ACHN (cell line): ENCODE results near the gene SMU1.
A peak's percentile ranks its signal among the peaks of the same experiment; 100 is the strongest.
"Not testable (repeated sequence)": the region's sequence is repeated elsewhere in the genome, so short reads cannot be mapped to it uniquely, and the experiment has no call there.

Experiments
- DNase-seq: peaks from one replicate; pipeline ENCODE4 v3.0.0-alpha.2; 2015
- in situ Hi-C: cut with HindIII; loops from 2 replicates; pipeline ENCODE4 v1.10.0; 2017; ENCODE audit warnings: low sequenced_read_pairs, low pct_ligation_motif_present, low pct_unique_long_range_greater_than_20kb

SMU1 gene

GRCh38 chr9:33106827-33107621, 30.6 kb upstream of the SMU1 start:
- peak; percentile 27 for DNase-seq
- in situ Hi-C loops: no loop called here

DNA sequence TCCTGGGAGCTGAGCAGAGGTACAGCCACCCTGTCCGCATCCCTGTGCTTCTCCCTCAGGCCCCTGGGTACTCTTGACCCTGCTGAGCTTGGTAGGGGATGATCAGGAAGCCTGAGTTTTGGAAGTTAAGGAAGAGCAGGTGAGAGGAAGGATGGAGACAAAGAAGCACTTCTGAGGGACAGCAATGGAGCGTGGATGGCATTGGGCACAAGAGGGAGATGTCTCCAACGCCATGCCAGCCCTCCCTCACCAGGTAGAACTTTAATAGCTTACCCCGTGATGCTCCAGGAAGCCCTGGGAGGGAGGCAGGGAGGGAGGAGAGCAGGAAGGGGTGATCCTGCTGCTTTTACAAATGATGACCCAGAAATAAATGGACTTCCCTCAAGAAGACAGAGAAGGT, 29.9 kb upstream of the SMU1 start:
- in situ Hi-C loops: no loop called here
- DNase-seq: no peak

DNA sequence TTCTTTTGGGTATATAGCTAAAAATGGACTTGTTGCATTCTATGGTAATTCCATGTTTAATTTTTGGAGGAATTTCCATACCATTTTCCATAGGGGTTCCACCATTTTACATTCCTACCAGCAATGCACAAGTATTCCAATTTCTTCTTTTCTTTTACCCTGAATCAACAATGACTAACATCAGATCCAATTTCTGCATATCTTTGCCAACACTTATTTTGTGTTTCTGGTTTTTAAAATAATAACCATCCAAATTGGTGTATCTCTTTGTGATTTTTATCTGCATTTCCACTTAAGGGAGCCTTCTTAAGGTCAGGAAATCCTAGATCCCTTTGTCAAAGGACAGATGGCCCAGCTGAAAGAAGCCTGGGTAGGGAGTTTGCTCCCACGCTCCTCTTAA, 29.5 kb upstream of the SMU1 start:
- in situ Hi-C loops: no loop called here
- no peak for DNase-seq

GRCh38 chr9:33105504-33105903, 29.0 kb upstream of the SMU1 start:
- in situ Hi-C loops: no loop called here
- DNase-seq: no peak

- DNase-seq: no peak
- in situ Hi-C loops: no loop called here
Observed at GRCh38 chr9:33104401-33104800, 27.9 kb upstream of the SMU1 start.

- DNase-seq: no peak
- in situ Hi-C loops: no loop called here
Observed at GRCh38 chr9:33103501-33104281, 27.2 kb upstream of the SMU1 start.

GRCh38 chr9:33102551-33103210, 26.2 kb upstream of the SMU1 start:
- in situ Hi-C loops: no loop called here

GRCh38 chr9:33101104-33101951, 24.9 kb upstream of the SMU1 start:
- in situ Hi-C loops: no loop called here

More at GRCh38 chr9:33102551-33103210, 26.2 kb upstream of the SMU1 start:
- no peak for DNase-seq

DNA sequence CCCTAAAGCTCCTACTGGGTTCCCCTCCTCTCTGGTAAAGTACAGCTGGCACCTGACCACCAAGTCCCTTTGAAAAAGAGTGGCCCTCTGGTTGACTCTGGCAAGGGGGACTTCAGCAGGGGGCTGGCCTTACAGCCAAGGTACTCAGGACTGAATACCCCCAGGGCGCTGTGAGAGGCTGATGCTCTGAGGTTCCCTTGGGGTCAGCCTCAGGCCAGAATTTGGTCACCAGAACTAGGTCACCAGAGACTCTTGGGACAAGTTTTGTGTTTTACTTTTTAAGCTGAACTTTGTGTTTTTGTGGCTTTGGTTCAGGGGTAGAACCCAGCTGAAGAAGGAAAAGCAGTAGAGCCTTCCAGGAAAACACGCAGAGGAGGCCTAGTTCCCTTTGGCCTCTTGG, 23.3 kb upstream of the SMU1 start:
- in situ Hi-C loops: loop anchor here (25.0 kb wide), 1 partner anchor 113 kb away; no protein-coding TSS in a partner anchor
- DNase-seq: no peak

More at GRCh38 chr9:33101104-33101951, 24.9 kb upstream of the SMU1 start:
- DNase-seq: peak; percentile 66

DNA sequence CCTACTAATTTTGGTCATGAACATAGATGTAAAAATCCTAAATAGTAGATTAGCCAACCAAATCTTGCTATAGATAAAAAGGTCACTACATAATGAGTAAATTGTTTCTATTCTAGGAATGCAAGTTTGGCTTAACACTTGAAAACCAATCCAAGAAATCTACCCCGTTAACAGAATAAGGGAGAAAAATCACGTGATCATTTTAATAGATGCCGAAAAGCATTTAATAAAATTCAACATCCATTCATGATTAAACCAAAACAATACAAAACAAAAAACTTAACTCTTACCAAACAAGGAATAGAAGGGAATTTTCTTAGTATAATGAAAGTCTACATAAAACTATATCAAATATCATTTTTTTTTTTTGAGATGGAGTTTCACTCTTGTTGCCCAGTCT, 20.7 kb upstream of the SMU1 start:
- in situ Hi-C loops: loop anchor here (25.0 kb wide), 1 partner anchor 115 kb away; no protein-coding TSS in a partner anchor
- DNase-seq: no peak

DNA sequence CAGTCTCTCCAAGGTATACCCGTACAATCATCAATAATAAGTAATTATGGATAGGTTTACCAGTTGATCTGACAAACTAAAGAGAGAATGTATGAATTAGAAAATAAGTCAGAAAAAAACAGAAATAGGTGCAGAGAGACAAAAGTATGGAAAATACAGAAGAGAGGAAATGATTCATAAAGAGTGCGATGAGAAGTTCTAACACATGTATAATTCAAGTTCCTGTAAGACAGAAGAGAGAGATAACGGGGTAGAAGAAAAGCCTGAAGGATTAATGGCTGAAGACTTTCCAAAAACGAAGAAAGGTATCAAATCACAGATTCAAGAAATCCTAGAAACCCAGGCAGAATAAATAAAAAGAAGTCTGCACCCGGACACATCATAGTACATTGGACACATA, 16.2 kb upstream of the SMU1 start:
- in situ Hi-C loops: loop anchor here (25.0 kb wide), 1 partner anchor 120 kb away; no protein-coding TSS in a partner anchor

GRCh38 chr9:33085672-33086071, 9.2 kb upstream of the SMU1 start:
- in situ Hi-C loops: loop anchor here (25.0 kb wide), 1 partner anchor 127 kb away; no protein-coding TSS in a partner anchor
- DNase-seq: not testable (repeated sequence)

More for the DNA sequence above, 16.2 kb upstream of the SMU1 start:
- DNase-seq: no peak

DNA sequence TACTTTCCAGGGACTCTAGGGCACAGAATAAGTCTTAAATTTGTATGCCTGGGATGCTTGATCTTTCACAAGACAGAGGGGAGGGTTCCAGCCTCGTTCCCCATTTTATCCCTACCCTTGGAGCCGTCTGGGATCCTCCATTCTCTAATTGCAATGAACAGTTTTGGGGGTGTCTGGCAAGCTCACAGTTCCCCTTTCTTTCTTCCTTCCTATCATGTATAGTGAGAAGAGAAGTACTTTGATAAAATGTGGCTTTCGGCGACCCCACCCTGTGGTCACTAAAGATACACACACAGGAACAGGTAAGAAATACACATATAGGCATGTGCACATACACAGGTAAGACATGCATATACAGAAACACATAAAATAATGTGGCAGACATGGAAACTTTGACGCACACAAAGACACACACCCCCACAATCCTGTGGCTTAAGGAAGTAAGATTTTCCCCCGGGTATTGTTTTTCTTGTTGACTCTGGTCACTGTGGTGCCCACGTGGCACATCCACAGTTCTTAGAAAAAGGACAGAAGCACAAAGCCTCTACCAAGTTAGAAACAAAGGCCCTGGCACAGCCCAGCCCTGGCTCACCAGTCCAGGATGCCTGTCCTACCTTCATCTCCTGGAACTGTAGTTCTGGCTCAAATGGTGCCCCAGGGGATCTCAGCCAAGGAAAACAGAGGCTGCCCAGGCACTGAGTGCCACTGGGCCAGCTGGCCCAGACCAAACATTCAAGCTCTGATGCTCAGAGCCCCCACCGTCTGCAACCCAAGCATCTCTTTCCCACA, 6.3 kb upstream of the SMU1 start:
- no peak for DNase-seq
- in situ Hi-C loops: loop anchor here (25.0 kb wide), 1 partner anchor 130 kb away; no protein-coding TSS in a partner anchor

- in situ Hi-C loops: loop anchor here (25.0 kb wide), 1 partner anchor 130 kb away; no protein-coding TSS in a partner anchor
- no peak for DNase-seq
Observed at GRCh38 chr9:33082128-33082527, 5.7 kb upstream of the SMU1 start.

DNA sequence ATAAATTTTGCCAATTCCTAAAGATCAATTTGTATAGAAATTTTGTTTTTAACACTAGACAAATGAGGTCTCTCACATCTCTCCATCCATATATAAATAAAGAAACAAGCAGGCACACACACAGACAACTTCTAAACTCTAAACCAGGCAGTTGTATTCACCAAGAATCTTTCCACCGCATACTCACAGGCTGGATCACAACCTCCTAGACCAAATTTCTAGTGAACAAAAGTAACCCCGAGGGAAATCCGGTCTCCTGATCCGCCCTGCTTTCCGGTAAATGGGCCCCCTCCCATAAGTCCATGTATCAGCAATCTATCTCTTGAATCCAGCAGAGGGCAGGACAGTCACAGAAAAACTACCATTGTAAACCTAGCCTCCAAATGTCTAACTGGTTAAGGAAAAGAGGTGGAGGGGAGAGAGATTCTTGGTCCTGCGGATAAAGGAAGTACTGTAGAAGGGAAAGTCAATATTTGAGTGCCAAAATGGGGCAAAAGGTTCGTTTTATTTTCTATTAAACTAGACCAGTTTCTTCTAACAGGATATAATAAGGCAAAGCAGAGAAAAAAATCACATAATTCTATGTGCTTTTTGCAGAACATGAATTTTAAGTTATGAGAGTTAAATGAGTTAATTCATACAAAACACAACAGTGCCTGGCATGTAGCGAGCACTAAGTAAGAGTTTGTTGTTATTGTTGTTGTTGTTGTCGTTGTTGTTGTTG, 4.8 kb upstream of the SMU1 start:
- in situ Hi-C loops: loop anchor here (25.0 kb wide), 1 partner anchor 131 kb away; no protein-coding TSS in a partner anchor

GRCh38 chr9:33080534-33080933, 4.1 kb upstream of the SMU1 start:
- no peak for DNase-seq
- in situ Hi-C loops: loop anchor here (25.0 kb wide), 1 partner anchor 132 kb away; no protein-coding TSS in a partner anchor

More for the DNA sequence above, 4.8 kb upstream of the SMU1 start:
- DNase-seq: peak; percentile 79
